Activated CD4-positive, alpha-beta T cell treated with anti-CD3 and anti-CD28 coated beads, Interleukin-2, amount 50 U/mL, for 1 hour (primary cell): ENCODE results near the gene GSC2.

Experiments
- DNase-seq: peaks from one replicate; pipeline ENCODE4 v3.0.0-alpha.2; 2020

GSC2 gene

GRCh38 chr22:19118329-19118880, 31.7 kb downstream of the GSC2 start:
- no peak for DNase-seq

- no peak for DNase-seq
Measured at GRCh38 chr22:19117111-19117512, 33.0 kb downstream of the GSC2 start.

DNA sequence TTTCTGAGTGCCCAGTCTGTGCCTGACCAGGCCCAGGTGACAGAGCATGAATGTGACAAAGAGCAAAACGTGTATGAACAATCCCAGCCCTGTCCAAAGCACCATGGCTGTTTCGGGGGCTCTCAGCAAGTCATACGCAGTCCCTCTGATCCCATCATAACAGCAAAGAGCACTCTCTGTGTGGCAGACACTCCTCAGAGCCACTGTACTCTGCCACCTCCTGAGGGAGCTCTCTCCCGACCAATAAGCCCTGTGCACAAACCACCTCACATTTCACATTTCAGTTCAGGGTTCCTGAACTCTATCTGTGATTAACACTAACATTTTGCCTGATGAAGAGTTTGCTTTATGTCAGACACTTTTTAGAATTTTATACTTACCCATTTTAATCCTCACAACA, 34.5 kb downstream of the GSC2 start:
- DNase-seq, result no peak

DNA sequence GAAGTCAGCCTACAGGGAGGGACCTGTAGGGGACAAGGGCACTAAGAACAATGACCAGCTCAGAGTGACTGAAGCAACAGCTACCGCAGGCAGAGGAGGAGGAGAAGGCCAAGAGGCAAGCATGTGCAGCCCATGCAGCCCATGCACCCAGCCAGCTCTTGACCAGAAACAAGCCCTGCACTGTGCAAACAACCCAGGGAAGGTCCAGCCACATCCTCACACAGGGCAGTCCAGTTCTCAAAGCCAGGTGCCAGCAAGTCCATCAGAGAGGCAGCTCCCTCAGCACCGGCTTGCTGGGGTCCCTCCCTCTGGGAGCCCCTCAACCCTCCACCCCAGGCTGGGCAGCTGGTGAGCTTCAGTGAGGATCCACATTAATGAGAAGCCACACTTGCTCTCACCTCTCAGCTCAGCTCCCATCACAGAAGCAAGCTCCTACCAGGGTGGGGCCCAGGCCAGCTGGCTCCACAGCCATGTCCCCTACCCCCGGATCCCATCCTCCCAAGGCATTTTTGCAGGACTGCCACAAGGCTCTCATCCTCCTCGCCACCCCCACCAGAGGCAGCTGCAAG, 35.0 kb downstream of the GSC2 start:
- DNase-seq, result no peak

- DNase-seq, result no peak
Measured at GRCh38 chr22:19113429-19113828, 36.7 kb downstream of the GSC2 start.

DNA sequence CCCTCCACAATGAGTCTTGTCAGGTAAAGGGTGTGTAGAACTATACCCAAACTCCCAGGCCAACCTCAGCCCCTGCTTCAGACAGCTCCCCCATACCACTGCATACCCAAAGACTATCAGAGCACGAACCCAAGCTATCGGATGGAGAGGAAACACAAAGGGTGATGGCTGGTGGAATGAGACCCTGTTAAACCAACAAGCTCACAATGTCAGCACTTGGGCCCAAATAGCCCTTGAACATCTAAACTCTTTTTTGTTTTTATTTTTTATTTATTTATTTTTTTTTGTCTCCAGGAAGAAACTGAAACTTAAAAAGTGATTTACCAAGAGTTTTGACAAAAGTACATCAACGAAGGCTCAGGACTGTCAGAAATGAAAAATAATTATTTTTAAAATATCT, 38.5 kb downstream of the GSC2 start:
- no peak for DNase-seq

DNA sequence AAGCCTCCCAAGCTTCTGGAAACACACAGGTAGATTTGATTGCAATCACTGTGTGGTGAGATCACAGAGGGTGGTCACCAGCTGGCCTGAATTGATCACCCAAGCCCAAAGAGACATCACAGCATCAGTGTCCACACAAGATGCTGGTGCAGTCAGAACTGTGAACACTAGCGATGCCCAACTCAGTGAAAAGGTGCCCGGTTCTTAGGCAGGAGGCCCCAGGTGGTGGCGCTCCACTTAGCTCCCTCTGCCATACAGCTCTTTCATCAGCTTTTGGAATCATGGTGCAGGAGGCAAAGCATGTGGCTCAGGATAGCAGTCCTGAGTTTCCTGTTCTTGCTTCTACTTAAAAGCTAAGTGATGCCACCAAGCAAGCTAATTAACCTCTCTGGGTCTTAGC, 39.0 kb downstream of the GSC2 start:
- no peak for DNase-seq

- no peak for DNase-seq
Measured at GRCh38 chr22:19110646-19111045, 39.4 kb downstream of the GSC2 start.

DNA sequence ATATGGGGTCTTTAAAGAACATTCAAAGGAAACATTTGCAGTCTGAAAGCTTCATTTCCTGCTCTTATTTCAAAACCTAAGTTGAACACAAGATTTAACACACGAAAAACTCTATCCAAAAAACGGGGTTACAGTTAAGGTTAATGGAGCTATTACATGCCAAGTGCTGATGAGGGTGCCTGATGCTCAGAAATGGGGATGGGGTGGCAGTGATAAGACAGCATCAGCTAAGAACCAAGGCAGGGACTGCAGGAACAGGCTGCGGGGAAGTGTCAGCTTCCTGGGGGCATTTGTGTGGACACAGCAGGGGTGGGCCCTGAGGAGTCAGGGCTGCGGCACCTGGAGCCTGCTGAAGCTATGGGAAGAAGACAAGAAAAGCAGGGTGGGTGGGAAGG, 40.0 kb downstream of the GSC2 start:
- DNase-seq, result no peak

- DNase-seq, result peak; percentile 48
Measured at GRCh38 chr22:19109198-19110063, 40.7 kb downstream of the GSC2 start.

DNA sequence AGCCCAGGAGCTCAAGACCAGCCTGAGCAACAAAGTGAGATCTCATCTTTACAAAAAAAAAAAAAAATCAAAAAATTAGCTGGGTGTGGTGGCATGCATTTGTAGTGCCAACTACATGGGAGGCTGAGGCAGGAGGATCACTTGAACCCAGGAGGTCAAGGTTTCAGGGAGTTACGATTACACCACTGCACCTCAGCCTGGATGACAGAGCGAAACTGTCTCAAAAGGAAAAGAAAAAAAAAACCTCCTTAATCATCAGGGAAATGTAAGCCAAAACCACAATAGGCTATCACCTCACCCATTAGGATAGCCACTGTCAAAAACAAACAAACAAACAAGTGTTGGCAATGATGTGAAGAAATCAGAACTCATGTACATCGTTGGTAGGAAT, 41.3 kb downstream of the GSC2 start:
- no peak for DNase-seq

- no peak for DNase-seq
Measured at GRCh38 chr22:19107730-19108074, 42.4 kb downstream of the GSC2 start.

GRCh38 chr22:19106886-19107729, 43.0 kb downstream of the GSC2 start:
- no peak for DNase-seq

DNA sequence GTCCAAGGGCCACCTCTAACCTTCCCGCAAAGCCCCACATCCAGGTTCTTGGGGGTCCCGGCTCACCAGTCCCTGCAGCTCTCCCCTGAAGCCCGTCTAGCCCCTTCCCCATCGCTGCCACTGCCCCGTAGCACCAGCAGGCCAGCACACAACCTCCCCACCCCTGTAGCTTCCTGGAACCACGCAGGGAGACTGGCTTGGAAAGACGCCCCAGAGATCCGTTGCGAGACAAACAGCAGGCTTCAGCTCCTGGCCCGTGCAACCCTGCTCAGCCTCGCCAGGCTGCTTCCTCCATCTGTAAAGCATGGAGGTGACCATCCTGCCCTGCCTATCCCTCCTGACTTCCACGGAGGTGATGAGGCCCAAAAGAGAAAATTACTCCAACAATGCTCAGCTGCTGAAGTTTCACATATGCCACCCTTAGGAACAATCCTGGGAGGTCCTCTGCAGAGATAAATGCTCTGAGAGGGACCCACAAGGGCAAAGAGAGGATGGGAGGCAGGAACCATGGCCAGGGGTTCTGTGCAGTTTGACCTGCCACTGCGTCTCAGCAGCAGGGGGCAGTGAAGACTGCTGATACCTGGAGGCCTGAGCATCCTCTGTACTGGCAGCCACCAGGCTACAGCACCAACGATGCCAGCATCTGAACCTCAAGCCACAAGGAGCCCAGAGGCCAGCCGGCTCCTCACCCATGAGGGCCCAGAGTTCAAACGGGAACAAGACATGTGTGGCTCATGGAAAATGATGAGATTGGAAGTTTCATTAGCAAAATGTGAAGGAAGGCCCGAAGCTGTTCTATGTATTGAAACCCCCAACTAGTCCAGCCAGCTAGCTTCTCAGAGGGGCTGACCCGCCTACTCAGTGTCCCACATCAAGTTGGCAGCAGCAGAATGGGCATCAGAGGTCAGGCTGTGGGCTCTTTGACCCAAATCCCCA, 44.0 kb downstream of the GSC2 start:
- peak; percentile 64 for DNase-seq

GRCh38 chr22:19105456-19105855, 44.6 kb downstream of the GSC2 start:
- DNase-seq, result no peak

DNA sequence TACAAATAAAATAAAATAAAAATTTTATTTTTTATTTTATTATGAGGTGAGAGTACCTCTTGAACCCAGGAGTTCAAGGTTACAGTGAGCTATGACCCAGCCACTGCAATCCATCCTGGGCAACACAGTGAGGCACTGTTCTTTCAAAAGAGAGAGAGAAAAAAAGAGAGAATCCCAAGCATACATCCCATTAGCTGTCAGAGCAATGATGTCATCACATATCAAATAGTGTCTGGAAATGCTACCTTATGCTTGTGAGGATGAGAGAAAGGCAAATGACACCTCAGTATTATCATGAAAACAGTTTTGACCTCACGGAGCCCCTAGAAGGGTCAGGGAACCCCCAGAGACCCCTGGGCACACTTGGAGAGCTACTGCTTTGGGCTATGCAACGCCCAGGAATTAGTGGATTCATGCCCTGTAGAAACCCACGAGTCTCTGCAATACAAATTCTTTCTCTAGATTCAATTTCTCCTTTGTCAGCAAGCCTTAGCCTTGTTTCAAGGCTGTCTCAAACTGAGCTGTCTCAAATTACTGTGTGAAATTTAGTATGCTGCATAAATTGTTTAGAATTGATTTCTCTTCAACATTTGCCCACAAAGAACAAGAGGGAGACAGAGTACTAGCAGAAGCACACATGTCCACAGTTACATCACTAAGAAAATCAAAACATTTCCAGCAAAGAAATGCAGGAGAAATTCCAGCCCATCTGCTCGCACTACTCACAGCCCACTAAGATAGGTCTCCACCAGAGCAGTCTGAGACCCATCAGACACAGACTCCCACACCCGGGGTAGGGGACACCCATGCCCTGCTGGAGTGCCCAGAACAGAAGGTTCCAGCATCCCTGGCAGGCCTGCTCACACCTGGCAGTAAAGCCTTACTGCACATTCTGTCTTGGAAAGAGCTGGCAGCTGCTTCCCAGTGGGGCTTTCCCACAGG, 45.9 kb downstream of the GSC2 start:
- DNase-seq, result no peak

GRCh38 chr22:19098157-19098556, 51.9 kb downstream of the GSC2 start:
- no peak for DNase-seq

GRCh38 chr22:19097518-19097917, 52.6 kb downstream of the GSC2 start:
- no peak for DNase-seq
